K562 (cell line): Measurements from ENCODE around the gene ODAD2. TPM values are rescaled to one million over a fixed set of nuclear protein-coding genes. Genes with fewer than 3 reads are reported as not detected.

Source experiments
- ATAC-seq: fragments of 200-7000 bp; cut with Tn5 transposase; 3 replicates; pipeline ENCODE4 v1.9.1; 2020; ENCODE audit warnings: moderate library complexity
- BruUV-seq: library from RNA; stranded (reverse); fragments of 400-500 nt; replicated peaks from 2 replicates; lab custom pipeline; 2021; lab: Mats Ljungman, UMichigan
- CTCF ChIA-PET: fragments of 300-600 bp; formaldehyde crosslinking; extraction: SDS; loops from one replicate; lab custom pipeline; 2021; ENCODE audit warnings: low intra/inter-chr PET ratio; lab: Yijun Ruan, JAX
- POLR2A ChIA-PET: fragments of 300-600, 350-650 bp; sonication (Branson Sonifier 250); formaldehyde crosslinking; extraction: SDS; loops from one replicate; lab custom pipeline; 2021; ENCODE audit warnings: antibody characterized with exemption, inconsistent platforms; lab: Yijun Ruan, JAX
- DNase-seq, 4 experiments: peaks; one replicate each; pipeline versions ENCODE4 v3.0.0 to v3.0.0-alpha.2; 2011 to 2018; ENCODE audit warnings: low spot score in 3 of 4, mixed read lengths in 3 of 4; ENCODE audit errors: extremely low read depth in 1 of 4
- FAIRE-seq: peaks from 2 replicates; lab custom pipeline; 2011; peaks lifted over from hg19 to GRCh38; lab: Jason Lieb, UNC
- H2AFZ ChIP-seq: 2 replicates; pipeline ENCODE4 v1.6.0; 2011; ENCODE audit warnings: low read depth, low read length, control low read depth, inconsistent platforms
- H3K27ac ChIP-seq: fragments of 200-600 bp; 3 replicates; pipeline ENCODE4 v1.8.0; 2011; ENCODE audit warnings: low read depth, mild to moderate bottlenecking, control low read depth, inconsistent platforms, low read length, moderate library complexity, mixed read lengths; ENCODE audit errors: extremely low read depth
- H3K27me3 ChIP-seq, 2 experiments: fragments of 300-600 bp in 1 of 2; 2 replicates in 1 of 2; 3 replicates in 1 of 2; pipeline versions ENCODE4 v1.6.0 to v1.8.0; 2011; ENCODE audit warnings: inconsistent platforms in 2 of 2, low read length in 2 of 2, mild to moderate bottlenecking in 1 of 2, mixed read lengths in 1 of 2, moderate library complexity in 1 of 2; ENCODE audit not compliant: control insufficient read depth in 2 of 2, insufficient read depth in 2 of 2
- H3K36me3 ChIP-seq: fragments of 300-600 bp; 3 replicates; pipeline ENCODE4 v1.8.0; 2011; ENCODE audit warnings: mild to moderate bottlenecking, low read length, inconsistent platforms; ENCODE audit not compliant: control insufficient read depth, insufficient read depth
- H3K4me1 ChIP-seq, 2 experiments: fragments of 200-600 bp in 1 of 2; replicated peaks in 1 of 2; 2 replicates in 1 of 2; 3 replicates in 1 of 2; pipeline versions ENCODE4 v1.5.1 to v1.8.0; 2011; ENCODE audit warnings: inconsistent platforms in 2 of 2, low read length in 2 of 2, mild to moderate bottlenecking in 1 of 2, mixed read lengths in 1 of 2, moderate library complexity in 1 of 2; ENCODE audit not compliant: control insufficient read depth in 2 of 2, insufficient read depth in 2 of 2
- H3K4me2 ChIP-seq: 2 replicates; pipeline ENCODE4 v1.6.1; 2011; ENCODE audit warnings: low read length, control low read depth, inconsistent platforms, mixed read lengths; ENCODE audit not compliant: insufficient read depth
- H3K4me3 ChIP-seq: fragments of 200-600 bp; sonication (generic), shearing (Covaris generic); 2 replicates; pipeline ENCODE4 v1.5.1; 2016; ENCODE audit warnings: control low read depth, inconsistent platforms
- H3K79me2 ChIP-seq: fragments of 200-600 bp; 3 replicates; pipeline ENCODE4 v1.8.0; 2011; ENCODE audit warnings: low read length, inconsistent platforms; ENCODE audit not compliant: control insufficient read depth, insufficient read depth
- H3K9ac ChIP-seq, 2 experiments: 2 replicates each; pipeline versions ENCODE4 v1.6.0 to v1.6.1; 2011; ENCODE audit warnings: low read depth in 2 of 2, low read length in 2 of 2, control low read depth in 1 of 2, inconsistent platforms in 1 of 2, mild to moderate bottlenecking in 1 of 2, mixed read lengths in 1 of 2; ENCODE audit not compliant: insufficient read depth in 1 of 2
- H3K9me1 ChIP-seq: one replicate; pipeline ENCODE4 v1.6.0; 2011; ENCODE audit warnings: inconsistent platforms, mild to moderate bottlenecking, low read length, moderate library complexity; ENCODE audit not compliant: control insufficient read depth, insufficient read depth
- H3K9me3 ChIP-seq: replicated peaks from 2 replicates; pipeline ENCODE4 v1.5.1; 2011; ENCODE audit warnings: low read depth, low read length, inconsistent platforms; ENCODE audit not compliant: control insufficient read depth, insufficient read depth
- H4K20me1 ChIP-seq: replicated peaks from 2 replicates; pipeline ENCODE4 v1.6.1; 2011; ENCODE audit warnings: low read length, inconsistent platforms, mixed read lengths; ENCODE audit not compliant: control insufficient read depth, insufficient read depth
- MAFG ChIP-seq: fragments of 450-650 bp; conservative IDR thresholded peaks from 2 replicates; pipeline ENCODE4 v1.6.1; 2016; ENCODE audit warnings: missing genetic modification characterization, missing compliant biosample characterization
- NFIX ChIP-seq: fragments of 250-450 bp; sonication (Bioruptor Pico); IDR thresholded peaks from 2 replicates; pipeline ENCODE4 v1.4.0; 2020; ENCODE audit warnings: low read depth, mild to moderate bottlenecking, moderate library complexity
- SMAD3 ChIP-seq: fragments of 450-650 bp; formaldehyde crosslinking; conservative IDR thresholded peaks from 2 replicates; pipeline ENCODE4 v1.4.0; 2020; ENCODE audit warnings: mild to moderate bottlenecking
- XRCC3 ChIP-seq: fragments of 450-650 bp; IDR thresholded peaks from 2 replicates; pipeline ENCODE4 v1.6.1; 2017; ENCODE audit warnings: mild to moderate bottlenecking, moderate library complexity
- WGBS: fragments of 100-300 bp; shearing (Covaris generic); methylation state at CpG from one replicate; pipeline ENCODE4 v1.1.6; 2016; ENCODE audit warnings: low coverage, mixed read lengths; ENCODE audit not compliant: insufficient coverage; ENCODE audit errors: missing lambda C conversion rate; 5-methylcytosine and 5-hydroxymethylcytosine counted together
- in situ Hi-C: fragments of 300-500 bp; cut with MboI; formaldehyde crosslinking; loops from 4 replicates; pipeline ENCODE4 v1.15.0; 2018; ENCODE audit warnings: inconsistent platforms, mixed read lengths
- intact Hi-C: fragments of 100-400 bp; cut with micrococcal nuclease; formaldehyde crosslinking; loops from 2 replicates; pipeline ENCODE4 v1.14.2; 2022
- polyA plus RNA-seq, 8 experiments: library from polyadenylated mRNA; depleted of rRNA in 4 of 8; stranded (reverse) in 5 of 8; unstranded in 3 of 8; fragments of >200 nt; fragmentation: Nextera tagmentation in 2 of 8; fragmentation: Illumina TruSeq in 1 of 8; extraction: Ambion mirVana in 2 of 8; extraction: Trizol in 1 of 8; gene quantifications; 2 replicates each; pipeline versions ENCODE4 v1.2.1 to v1.2.3, GENCODE V29; 2011 to 2014; ENCODE audit warnings: inconsistent platforms in 1 of 8, missing spikeins in 1 of 8
- total RNA-seq, 7 experiments: library from RNA; depleted of rRNA in 6 of 7; stranded (reverse); fragments of >200 nt in 6 of 7; fragmentation: Illumina TruSeq in 2 of 7; extraction: Trizol in 2 of 7; gene quantifications; 2 replicates each; pipeline versions ENCODE4 v1.2.1 to v1.2.3, GENCODE V29; 2011 to 2021; ENCODE audit warnings: low replicate concordance in 1 of 7
- TF ChIP-seq, protein P1 (sequence below), 3 experiments: fragments of 200-800 bp in 1 of 3; sonication (Bioruptor generic) in 1 of 3; sonication (generic) in 1 of 3; formaldehyde crosslinking in 1 of 3; IDR thresholded peaks; 2 replicates each; pipeline versions ENCODE4 v1.6.1 to v1.8.0; 2016 to 2022; ENCODE audit warnings: mild to moderate bottlenecking in 2 of 3, missing compliant biosample characterization in 2 of 3, missing genetic modification characterization in 2 of 3, missing genetic modification reagents in 1 of 3
- TF ChIP-seq, protein P2 (sequence below), 2 experiments: fragments of 450-650 bp; formaldehyde crosslinking in 1 of 2; IDR thresholded peaks; 2 replicates each; pipeline versions ENCODE4 v1.4.0 to v1.6.1; 2014 to 2020; ENCODE audit warnings: mild to moderate bottlenecking in 2 of 2, borderline replicate concordance in 1 of 2, low read depth in 1 of 2

ODAD2 gene
- total and polyA plus RNA-seq, 9 of the 15 experiments (the other 6 are each of a cell fraction or from before 2014, with no cell fraction given), result not detected

DNA sequence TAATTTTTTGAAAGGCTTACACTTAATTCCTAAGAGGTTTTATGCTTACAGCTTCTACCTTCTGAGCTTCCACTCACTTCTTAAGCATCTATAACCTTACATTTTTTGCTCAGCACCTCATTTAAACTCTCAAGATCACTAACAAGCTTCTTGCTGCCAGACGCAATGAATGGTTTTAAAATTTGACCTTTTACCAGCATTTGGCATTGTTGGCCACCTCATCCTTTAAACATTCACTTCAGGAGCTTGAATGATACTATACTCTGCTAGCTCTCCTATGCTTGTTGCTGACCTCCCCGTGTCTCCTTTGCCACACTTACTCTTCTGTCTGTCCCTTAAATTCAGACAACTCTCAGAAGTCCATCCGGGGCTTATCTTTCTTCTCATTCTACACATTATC is 37.7 kb upstream of the ODAD2 start (continued):
- TF ChIP-seq, protein P1, sequence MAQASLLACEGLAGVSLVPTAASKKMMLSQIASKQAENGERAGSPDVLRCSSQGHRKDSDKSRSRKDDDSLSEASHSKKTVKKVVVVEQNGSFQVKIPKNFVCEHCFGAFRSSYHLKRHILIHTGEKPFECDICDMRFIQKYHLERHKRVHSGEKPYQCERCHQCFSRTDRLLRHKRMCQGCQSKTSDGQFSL (CRISPR knock-in tag; IDR thresholded peaks at IDR 0.05), result no peak
- TF ChIP-seq, protein P1 (tag; IDR thresholded peaks at IDR 0.05), result no peak
- TF ChIP-seq NFIX (CRISPR knock-in tag) (no peak), SMAD3 (CRISPR knock-in tag) (no peak), XRCC3 (no peak), MAFG (tag) (no peak)
- TF ChIP-seq, all 486 proteins: peak for 0

DNA sequence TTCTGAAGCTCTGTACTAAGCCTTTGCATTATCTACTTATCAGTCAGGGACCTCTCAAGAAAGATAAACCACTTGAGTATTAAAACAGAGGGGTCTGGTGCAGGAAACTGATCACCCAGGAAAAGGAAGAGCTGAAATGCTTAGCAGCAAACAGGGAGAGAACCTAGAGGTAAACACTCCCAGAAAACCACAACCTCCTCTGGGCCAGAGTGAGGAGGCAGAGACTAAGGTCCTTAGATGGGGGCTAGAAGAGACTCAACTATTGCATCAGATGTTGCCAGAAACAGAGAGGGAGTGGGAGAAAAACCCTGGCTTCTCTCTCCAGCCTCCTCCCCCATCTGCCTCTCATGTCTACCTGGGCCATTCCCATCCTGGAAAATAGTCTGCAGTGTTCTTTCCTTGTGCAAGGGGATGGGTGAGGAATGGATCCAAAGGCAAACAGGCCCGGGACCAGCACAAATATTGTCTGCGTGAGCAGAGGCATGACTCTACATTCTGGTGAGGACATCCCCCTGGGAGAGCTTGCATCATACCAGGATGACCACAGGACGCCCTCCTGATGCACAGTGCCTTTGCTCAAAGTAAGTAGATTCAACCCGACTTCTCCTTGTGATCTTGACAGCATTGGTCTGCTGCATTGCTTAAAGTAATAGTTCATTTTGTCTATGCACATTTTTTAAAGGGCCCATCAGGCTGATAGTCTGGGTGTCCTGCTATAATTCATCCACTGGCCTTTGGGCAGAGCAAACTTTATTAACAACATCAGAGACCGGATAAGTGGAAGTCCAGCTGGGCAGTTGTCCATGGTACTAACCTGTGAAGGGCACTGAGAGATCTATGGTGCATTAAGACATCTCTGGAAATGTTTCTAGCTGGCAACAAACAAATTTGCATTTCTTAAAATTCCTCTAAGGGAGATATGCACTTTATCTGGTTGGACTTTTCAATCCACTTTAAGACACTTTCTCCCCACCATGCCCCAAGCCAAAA is 22.4 kb upstream of the ODAD2 start:
- no peak for DNase-seq
- in situ Hi-C loops, result no loop called here
- TF ChIP-seq, protein P2, sequence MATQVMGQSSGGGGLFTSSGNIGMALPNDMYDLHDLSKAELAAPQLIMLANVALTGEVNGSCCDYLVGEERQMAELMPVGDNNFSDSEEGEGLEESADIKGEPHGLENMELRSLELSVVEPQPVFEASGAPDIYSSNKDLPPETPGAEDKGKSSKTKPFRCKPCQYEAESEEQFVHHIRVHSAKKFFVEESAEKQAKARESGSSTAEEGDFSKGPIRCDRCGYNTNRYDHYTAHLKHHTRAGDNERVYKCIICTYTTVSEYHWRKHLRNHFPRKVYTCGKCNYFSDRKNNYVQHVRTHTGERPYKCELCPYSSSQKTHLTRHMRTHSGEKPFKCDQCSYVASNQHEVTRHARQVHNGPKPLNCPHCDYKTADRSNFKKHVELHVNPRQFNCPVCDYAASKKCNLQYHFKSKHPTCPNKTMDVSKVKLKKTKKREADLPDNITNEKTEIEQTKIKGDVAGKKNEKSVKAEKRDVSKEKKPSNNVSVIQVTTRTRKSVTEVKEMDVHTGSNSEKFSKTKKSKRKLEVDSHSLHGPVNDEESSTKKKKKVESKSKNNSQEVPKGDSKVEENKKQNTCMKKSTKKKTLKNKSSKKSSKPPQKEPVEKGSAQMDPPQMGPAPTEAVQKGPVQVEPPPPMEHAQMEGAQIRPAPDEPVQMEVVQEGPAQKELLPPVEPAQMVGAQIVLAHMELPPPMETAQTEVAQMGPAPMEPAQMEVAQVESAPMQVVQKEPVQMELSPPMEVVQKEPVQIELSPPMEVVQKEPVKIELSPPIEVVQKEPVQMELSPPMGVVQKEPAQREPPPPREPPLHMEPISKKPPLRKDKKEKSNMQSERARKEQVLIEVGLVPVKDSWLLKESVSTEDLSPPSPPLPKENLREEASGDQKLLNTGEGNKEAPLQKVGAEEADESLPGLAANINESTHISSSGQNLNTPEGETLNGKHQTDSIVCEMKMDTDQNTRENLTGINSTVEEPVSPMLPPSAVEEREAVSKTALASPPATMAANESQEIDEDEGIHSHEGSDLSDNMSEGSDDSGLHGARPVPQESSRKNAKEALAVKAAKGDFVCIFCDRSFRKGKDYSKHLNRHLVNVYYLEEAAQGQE (IDR thresholded peaks at IDR 0.05; ENCODE audit: borderline replicate concordance), result peak; percentile 25; the same call in 1 of the 2 replicates
- TF ChIP-seq, protein P2 (CRISPR knock-in tag; IDR thresholded peaks at IDR 0.05; ENCODE audit: low read depth), result no peak

More for the DNA sequence above, 22.4 kb upstream of the ODAD2 start:
- CTCF ChIA-PET, result no interaction called here
- no TSS peak for BruUV-seq
- no peaks in the 10 kb centered on the region for H3K9me3 ChIP-seq
- 0% methylated on average over 5 of the region's 5 CpGs for WGBS
- no peak overlapping the region for H3K4me2 ChIP-seq
- H3K27me3 ChIP-seq, result no peaks in the 10 kb centered on the region
- no peaks in the 10 kb centered on the region for H3K36me3 ChIP-seq
- H3K9ac ChIP-seq, result no peak overlapping the region
- H4K20me1 ChIP-seq, result no peaks in the 10 kb centered on the region
- POLR2A ChIA-PET, result no interaction called here
- no peak overlapping the region for H3K4me3 ChIP-seq
- no peaks in the 10 kb centered on the region for H3K4me1 ChIP-seq
- FAIRE-seq (no peak), ATAC-seq (no peak)
- no peak overlapping the region for H2AFZ ChIP-seq
- intact Hi-C loops, result no loop called here
- H3K79me2 ChIP-seq, result no peaks in the 10 kb centered on the region
- H3K27ac ChIP-seq, result no peak overlapping the region
- H3K9me1 ChIP-seq, result no peaks in the 10 kb centered on the region
